Mucosa of stomach (tissue), 1 donor: ENCODE data around the gene TMOD1.
A peak's percentile ranks its signal among the peaks of the same experiment; 100 is the strongest.
"Not testable (repeated sequence)": the region's sequence is repeated elsewhere in the genome, so short reads cannot be mapped to it uniquely, and the experiment has no call there.

Source experiments
- H3K27me3 ChIP-seq: one replicate; pipeline ENCODE4 v1.7.0; 2013; ENCODE audit warnings: mild to moderate bottlenecking, low read length; ENCODE audit not compliant: control insufficient read depth, insufficient read depth
- H3K36me3 ChIP-seq: one replicate; pipeline ENCODE4 v1.7.0; 2013; ENCODE audit warnings: low read length; ENCODE audit not compliant: control insufficient read depth, insufficient read depth
- H3K4me1 ChIP-seq: one replicate; pipeline ENCODE4 v1.7.0; 2013; ENCODE audit warnings: mild to moderate bottlenecking, low read length; ENCODE audit not compliant: control insufficient read depth, insufficient read depth
- H3K4me3 ChIP-seq: one replicate; pipeline ENCODE4 v1.7.0; 2013; ENCODE audit warnings: low read length
- H3K9ac ChIP-seq: one replicate; pipeline ENCODE4 v1.7.0; 2013; ENCODE audit warnings: mild to moderate bottlenecking, low read length, moderate library complexity
- H3K9me3 ChIP-seq: one replicate; pipeline ENCODE4 v1.7.0; 2013; ENCODE audit warnings: mild to moderate bottlenecking, low read length, moderate library complexity; ENCODE audit not compliant: control insufficient read depth
- donor health status: Pancreatic carcinoma.

Gene TMOD1

DNA sequence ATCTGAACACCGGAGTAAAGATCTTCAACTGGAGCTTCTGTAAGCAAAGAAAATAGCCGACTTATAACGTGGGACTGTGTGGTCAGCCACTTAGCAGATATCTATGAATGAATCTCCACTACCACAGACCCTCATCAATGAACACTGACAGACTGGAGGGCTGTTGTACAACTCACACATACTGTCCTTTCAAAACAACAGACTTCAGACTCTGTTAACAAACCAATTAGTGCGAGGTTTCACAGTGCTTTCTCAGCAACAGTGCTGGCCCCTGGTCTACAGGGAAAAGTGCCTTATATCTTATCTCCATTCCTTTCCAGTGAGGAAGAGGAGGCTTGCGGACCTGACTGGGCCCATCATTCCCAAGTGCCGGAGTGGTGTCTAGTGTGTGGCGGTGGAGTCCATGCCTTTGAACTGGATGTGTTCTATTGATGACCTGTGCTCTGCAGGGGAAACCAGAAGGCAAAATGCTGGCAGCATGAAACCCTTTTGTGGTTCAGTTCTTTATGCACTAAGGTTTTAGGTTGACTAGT, 97.9 kb downstream of the TMOD1 start:
- Histone ChIP-seq H3K36me3 (peaks cover 7% of the 10 kb centered on the region), H3K4me3 (no peak overlapping the region), H3K9ac (no peak overlapping the region), H3K27me3 (no peaks in the 10 kb centered on the region), H3K9me3 (no peaks in the 10 kb centered on the region), H3K4me1 (peaks cover 3% of the 10 kb centered on the region)

DNA sequence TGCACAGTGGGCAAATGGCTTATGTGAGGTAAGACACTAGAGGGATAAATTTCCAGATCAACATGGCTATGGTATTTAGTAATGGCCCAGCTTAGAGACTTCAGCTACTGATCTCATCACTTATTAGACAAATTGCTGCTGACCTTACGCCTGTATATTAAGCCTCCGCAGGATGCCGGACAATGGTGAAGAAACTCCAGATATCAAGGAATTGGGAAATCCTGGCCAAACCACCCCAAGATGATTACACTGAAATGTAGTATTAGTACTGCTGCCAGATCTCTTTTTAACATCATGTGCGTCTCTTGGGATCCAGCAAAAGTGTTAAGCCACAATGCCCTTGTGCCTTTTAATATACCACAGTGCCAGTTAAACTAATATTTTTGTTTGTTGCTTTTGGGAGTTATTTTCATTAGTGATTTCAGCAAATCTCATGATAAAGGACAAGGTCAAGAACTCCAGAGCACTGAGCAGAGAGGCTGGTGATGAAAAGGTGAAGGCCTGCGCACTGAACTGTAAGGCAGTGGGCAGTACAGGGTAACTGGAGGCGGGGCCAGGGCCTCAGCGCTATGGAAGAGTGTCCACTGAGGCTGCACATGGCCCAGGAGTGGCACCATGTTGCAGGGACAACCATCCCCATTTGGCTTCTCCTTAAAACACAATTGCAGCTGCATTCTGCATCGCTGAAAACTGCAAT, 99.2 kb downstream of the TMOD1 start:
- no peak overlapping the region for H3K4me3 ChIP-seq
- H3K36me3 ChIP-seq = peaks cover 7% of the 10 kb centered on the region
- H3K4me1 ChIP-seq = peaks cover 3% of the 10 kb centered on the region
- H3K9me3 ChIP-seq = no peaks in the 10 kb centered on the region
- H3K27me3 ChIP-seq = no peaks in the 10 kb centered on the region
- no peak overlapping the region for H3K9ac ChIP-seq

DNA sequence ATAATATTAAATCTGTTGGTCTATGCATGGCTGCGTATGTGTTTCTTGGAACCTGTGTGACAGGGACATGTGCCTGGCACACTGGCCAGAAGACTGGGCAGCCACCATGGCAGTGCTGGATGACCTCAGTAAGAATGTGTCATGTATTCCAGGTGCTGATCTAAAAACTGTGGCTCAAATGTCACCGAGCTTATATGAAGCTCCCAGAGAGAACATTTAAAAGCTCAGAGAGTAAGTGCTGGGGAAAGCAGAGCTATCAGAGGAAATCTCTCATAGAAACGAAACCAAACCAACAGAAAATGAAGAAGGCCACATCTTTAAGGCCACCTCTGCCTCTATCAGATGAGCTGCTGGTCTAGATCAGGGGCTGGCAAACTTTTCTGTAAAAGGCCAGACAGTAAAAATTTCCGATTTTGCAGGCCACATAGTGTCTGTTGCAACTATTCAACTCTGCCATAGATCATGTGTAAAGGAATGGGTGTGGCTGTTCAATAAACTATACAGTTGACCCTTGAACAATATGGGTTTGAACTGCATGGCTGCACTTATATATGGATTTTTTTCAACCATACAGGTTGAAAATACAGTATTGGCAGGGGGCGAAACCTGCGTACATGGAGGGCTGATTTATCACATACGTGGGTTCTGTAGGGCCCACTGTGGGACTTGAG, 99.9 kb downstream of the TMOD1 start:
- Histone ChIP-seq H3K9me3 (no peaks in the 10 kb centered on the region), H3K4me3 (no peak overlapping the region), H3K4me1 (peaks cover 3% of the 10 kb centered on the region), H3K9ac (no peak overlapping the region), H3K36me3 (peaks cover 7% of the 10 kb centered on the region), H3K27me3 (no peaks in the 10 kb centered on the region)

DNA sequence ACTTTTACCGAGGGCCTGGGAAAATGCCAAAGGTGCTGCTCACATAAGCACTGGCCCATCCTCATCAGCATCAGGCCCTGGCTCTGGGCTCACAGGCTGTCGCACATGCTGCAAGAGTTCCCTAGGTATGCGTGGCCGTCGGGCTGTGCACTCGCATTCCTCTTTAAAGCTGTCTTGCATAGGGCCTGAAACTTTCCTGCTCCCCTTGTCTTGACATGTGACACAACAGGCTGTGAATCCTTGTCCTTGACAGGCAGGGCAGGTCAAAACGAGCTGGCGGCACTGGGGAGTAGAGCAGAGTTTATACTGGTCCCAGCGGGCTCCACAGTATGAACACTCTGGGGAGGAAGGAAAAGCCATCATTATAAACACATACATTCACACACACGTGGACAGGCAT, 101.0 kb downstream of the TMOD1 start:
- Histone ChIP-seq H3K4me3 (no peak overlapping the region), H3K9ac (no peak overlapping the region), H3K27me3 (no peaks in the 10 kb centered on the region), H3K4me1 (peaks cover 3% of the 10 kb centered on the region), H3K9me3 (no peaks in the 10 kb centered on the region), H3K36me3 (peaks cover 7% of the 10 kb centered on the region)

DNA sequence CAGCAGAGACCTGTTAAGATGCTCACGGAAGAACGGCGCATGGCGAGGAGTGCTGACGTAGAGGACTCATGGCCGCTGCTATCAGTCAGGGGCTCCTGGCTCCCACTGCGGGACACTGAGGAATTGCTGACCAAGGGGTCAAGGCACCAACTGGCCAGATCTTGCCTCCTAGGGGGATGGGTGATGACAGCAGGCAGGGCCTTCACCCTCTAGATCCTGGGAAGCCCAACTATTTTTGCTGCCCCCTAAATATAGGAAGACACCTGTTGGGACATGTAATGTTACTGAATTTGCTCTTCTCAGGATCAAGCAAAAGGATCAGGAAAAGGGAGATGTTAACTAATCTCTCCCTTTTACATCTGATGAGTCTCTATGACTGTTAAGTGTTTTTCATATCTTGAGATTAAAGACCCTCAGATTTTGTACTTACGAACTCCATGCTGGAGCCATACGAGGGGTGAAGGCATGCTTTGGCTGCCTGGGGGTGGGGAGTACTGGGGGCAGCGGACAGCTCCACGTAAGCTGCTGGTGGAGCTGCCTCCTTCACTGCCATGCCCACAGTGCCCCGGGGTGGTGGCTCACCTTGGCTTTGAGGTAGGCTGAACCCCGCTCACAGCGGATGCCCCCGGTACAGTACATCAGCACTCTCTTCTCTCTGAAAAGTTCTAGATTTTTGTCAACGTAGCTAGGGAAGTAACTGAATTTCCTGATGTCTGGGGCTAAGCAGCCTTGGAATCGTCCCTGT, 103.6 kb downstream of the TMOD1 start:
- Histone ChIP-seq H3K27me3 (no peaks in the 10 kb centered on the region), H3K9ac (no peak overlapping the region), H3K9me3 (no peaks in the 10 kb centered on the region), H3K4me1 (no peaks in the 10 kb centered on the region), H3K4me3 (no peak overlapping the region), H3K36me3 (peaks cover 7% of the 10 kb centered on the region)

DNA sequence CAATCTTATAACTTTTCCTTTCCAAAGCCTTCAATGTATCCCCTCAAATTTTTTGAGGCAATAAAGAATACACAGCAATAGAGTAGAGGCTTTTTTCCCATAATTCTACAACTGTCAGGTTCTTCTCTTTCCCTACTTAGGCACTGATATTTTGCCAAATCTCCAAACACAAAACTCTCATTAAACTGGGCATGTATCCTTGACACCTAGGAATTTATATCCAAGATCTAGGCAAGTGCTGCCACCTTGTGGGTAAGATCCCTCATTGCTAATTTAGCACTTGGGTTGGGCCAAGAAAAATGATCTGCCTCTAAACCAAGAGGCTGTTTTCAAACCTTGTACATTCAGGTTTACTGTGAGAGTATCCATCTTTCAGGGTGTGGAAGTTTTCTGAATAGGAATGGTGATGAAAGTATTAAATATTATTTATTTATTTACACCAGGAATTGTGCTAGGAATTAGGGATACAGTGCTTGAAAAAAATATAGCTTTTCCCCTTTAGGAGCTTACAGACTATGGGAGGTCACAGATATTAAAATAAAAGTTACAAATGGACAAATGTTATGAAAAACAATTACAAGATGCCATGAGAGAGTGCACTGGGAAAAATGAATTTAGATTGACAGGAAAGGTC, 114.1 kb downstream of the TMOD1 start:
- no peaks in the 10 kb centered on the region for H3K4me1 ChIP-seq
- no peak overlapping the region for H3K9ac ChIP-seq
- H3K27me3 ChIP-seq = no peaks in the 10 kb centered on the region
- no peaks in the 10 kb centered on the region for H3K36me3 ChIP-seq
- no peak overlapping the region for H3K4me3 ChIP-seq
- no peaks in the 10 kb centered on the region for H3K9me3 ChIP-seq

DNA sequence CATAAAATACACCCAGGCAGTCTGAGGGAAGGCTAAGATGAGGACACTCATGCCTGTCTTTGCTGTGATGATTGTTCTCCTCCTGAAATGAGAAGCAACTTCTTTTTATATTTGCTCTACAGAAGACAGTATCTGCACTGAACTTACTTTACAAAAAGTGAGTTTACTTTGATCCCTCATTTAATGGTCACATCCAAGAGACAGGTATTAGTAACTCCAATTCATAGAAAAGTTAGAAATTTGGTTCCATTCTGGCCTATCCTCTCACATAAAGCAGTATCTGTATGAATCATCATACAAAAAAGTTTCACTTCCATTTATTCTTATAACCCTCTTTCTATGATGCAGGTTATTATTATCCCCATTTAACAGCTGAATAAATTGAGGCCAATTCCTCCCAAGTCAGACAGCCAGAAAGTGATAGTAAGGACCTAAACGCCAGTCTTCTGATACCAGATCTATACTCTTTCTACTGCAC, 116.5 kb downstream of the TMOD1 start:
- H3K4me3 ChIP-seq = no peak overlapping the region
- no peaks in the 10 kb centered on the region for H3K36me3 ChIP-seq
- no peaks in the 10 kb centered on the region for H3K9me3 ChIP-seq
- H3K4me1 ChIP-seq = no peaks in the 10 kb centered on the region
- H3K27me3 ChIP-seq = no peaks in the 10 kb centered on the region
- H3K9ac ChIP-seq = no peak overlapping the region

DNA sequence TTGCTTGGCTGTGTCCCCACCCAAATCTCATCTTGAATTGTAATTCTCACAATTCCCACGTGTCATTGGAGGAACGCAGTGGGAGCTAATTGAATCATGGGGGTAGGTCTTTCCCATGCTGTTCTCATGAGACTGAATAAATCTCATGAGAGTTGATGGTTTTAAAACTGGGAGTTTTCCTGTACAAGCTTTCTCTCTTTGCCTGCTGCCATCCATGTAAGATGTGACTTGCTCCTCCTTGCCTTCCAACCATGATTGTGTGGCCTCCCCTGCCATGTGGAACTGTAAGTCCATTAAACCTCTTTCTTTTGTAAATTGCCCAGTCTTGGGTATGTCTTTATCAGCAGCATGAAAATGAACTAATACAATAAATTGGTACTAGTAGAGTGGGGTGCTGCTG, 118.6 kb downstream of the TMOD1 start:
- not testable (repeated sequence) for H3K4me3 ChIP-seq, H3K9me3 ChIP-seq, H3K9ac ChIP-seq, H3K36me3 ChIP-seq, H3K4me1 ChIP-seq, H3K27me3 ChIP-seq

DNA sequence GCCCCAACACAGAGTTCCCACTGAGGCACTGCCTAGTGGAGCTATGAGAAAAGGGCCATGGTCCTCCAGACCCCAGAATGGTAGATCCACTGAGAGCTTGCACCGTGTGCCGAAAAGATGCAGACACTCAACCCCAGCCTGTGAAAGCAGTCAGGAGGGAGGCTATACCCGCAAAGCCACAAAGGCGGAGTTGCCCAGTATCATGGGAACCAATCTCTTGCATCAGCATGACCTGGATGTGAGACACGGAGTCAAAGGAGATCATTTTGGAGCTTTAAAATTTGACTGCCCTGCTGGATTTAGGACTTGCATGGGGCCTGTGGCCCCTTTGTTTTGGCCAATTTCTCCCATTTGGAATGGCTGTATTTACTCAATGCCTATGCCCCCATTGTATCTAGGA, 121.0 kb downstream of the TMOD1 start:
- H3K9me3 ChIP-seq, H3K4me1 ChIP-seq, H3K4me3 ChIP-seq, H3K36me3 ChIP-seq, H3K27me3 ChIP-seq, H3K9ac ChIP-seq: not testable (repeated sequence)

DNA sequence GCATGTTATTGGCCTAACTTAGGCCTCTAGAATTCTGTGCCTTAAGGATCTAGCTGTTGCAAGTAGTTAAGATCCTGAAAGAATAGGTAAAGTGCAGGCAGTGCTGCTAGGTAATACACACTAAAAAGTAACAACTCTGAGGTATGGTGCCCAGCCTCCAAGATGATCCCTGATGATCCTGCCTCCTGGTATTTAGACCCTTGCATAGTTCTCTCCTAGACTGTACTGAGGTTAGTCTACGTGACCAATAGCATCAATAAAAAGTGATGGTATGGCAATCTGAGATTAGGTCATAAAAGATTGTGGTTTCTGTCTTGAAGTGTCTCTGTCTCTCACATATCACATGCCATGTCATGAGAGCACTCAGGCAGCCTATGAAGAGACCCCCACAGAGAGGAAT, 122.5 kb downstream of the TMOD1 start:
- Histone ChIP-seq H3K4me3 (no peak overlapping the region), H3K27me3 (no peaks in the 10 kb centered on the region), H3K4me1 (peaks cover 9% of the 10 kb centered on the region), H3K9ac (no peak overlapping the region), H3K9me3 (no peaks in the 10 kb centered on the region), H3K36me3 (no peaks in the 10 kb centered on the region)

DNA sequence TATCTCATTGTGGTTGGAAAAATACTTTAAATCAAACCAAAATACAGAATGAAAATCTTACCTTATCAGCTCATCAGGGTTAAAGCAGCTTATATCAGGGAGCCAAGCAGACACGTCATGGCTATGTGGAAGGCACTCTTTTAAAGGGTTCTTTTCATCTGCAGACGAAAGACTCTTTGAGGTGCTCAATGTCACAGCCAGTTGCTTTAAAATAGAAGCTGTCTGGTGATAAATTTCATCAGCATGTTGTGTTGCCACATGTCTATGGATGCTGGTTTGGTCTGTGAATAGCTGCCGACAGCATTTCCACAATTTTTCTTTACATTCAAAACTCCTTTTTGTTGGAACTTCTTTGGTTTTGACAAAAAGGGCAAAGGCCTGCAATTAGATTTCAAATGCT, 124.2 kb downstream of the TMOD1 start:
- Histone ChIP-seq H3K27me3 (no peaks in the 10 kb centered on the region), H3K36me3 (no peaks in the 10 kb centered on the region), H3K9ac (no peak overlapping the region), H3K4me3 (no peak overlapping the region), H3K4me1 (peaks cover 9% of the 10 kb centered on the region), H3K9me3 (no peaks in the 10 kb centered on the region)

DNA sequence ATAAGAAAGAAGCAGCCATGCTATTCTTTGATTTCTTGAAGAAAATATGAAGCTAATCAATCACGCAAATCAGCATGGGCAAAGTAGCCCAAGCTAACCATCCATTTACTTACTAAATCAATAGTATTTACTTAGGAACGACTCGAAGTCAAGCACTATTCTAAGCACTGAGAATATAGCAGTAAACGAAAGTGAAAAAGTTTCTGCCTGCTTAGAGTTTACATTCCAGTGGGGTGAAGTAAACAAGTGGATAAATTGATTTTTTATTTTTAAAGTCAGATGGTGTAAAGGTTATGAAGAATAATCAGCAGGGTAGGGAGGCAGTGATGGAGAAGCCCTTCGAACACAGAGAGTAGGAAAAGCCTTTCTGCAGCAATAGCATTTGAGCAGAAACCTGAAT, 126.2 kb downstream of the TMOD1 start:
- no peaks in the 10 kb centered on the region for H3K9me3 ChIP-seq
- H3K27me3 ChIP-seq = no peaks in the 10 kb centered on the region
- no peaks in the 10 kb centered on the region for H3K36me3 ChIP-seq
- H3K4me1 ChIP-seq = peaks cover 9% of the 10 kb centered on the region
- H3K9ac ChIP-seq = peak overlapping the region; percentile 32
- peak overlapping the region; percentile 32 for H3K4me3 ChIP-seq
